Measurements from ENCODE around the gene FFAR4.

FFAR4 gene

DNA sequence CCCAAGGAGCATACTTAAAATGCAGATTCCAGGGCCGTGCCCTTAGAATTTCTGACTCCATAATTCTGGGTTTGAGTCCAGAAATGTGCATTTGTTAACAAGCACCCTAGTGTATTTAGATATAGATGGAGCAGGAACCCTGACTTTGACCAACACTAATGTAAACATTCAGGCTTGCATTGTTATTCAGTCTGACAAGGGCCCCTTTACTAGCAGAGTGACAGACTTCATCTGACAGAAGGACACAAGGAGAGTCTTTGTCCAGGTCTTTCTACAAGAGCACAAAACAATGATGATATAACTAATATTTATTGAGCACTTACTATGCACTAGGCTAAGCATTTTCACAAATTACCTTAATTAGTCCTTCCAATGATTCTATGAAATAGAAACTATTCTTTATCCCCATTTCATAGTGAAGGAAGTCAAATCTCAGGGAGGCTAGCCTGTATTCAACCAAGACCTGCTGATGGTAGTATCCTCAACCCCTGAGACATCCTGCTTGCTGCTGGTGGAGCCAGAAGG lies 30.7 kb downstream of the FFAR4 start:
- no peak for DNase-seq (ENCODE audit: low read depth in 2 of 2)
- TF ChIP-seq, protein P1, sequence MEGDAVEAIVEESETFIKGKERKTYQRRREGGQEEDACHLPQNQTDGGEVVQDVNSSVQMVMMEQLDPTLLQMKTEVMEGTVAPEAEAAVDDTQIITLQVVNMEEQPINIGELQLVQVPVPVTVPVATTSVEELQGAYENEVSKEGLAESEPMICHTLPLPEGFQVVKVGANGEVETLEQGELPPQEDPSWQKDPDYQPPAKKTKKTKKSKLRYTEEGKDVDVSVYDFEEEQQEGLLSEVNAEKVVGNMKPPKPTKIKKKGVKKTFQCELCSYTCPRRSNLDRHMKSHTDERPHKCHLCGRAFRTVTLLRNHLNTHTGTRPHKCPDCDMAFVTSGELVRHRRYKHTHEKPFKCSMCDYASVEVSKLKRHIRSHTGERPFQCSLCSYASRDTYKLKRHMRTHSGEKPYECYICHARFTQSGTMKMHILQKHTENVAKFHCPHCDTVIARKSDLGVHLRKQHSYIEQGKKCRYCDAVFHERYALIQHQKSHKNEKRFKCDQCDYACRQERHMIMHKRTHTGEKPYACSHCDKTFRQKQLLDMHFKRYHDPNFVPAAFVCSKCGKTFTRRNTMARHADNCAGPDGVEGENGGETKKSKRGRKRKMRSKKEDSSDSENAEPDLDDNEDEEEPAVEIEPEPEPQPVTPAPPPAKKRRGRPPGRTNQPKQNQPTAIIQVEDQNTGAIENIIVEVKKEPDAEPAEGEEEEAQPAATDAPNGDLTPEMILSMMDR (IDR thresholded peaks at IDR 0.05; ENCODE audit: low read depth, low read length), result no peak
- no peak overlapping the region for H3K4me3 ChIP-seq (replicated peaks in 1 of 2; ENCODE audit: low read depth in 2 of 2, low read length in 2 of 2)

DNA sequence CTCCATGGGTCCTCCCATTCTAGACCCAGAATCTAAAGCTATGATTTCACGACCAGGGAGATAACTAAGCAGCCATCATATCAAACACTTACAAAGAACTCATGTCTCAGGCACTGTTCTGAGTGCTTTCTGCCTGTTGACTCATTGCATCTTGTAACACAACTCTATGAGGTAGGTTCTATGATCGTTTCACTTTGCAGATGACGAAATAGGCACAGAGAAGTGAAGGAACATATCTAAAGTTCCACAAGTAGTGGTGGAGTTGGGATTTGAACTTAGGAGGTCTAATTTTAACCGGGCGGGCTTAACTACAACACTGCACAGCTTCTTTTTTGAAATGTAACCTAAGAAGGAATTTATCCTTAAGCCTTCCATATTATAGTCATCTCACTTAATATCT lies 31.7 kb downstream of the FFAR4 start:
- peak in 1 of 2 donors; percentile 37 for DNase-seq (ENCODE audit: low read depth in 2 of 2)
- H3K4me3 ChIP-seq (replicated peaks in 1 of 2; ENCODE audit: low read depth in 2 of 2, low read length in 2 of 2), result no peak overlapping the region
- TF ChIP-seq, protein P1 (IDR thresholded peaks at IDR 0.05; ENCODE audit: low read depth, low read length), result no peak

GRCh38 chr10:93599335-93599734 lies 32.9 kb downstream of the FFAR4 start:
- DNase-seq (ENCODE audit: low read depth in 2 of 2), result no peak
- H3K4me3 ChIP-seq (replicated peaks in 1 of 2; ENCODE audit: low read depth in 2 of 2, low read length in 2 of 2), result no peak overlapping the region
- TF ChIP-seq, protein P1 (IDR thresholded peaks at IDR 0.05; ENCODE audit: low read depth, low read length), result no peak

- H3K4me3 ChIP-seq (replicated peaks in 1 of 2; ENCODE audit: low read depth in 2 of 2, low read length in 2 of 2), result no peak overlapping the region
- DNase-seq (ENCODE audit: low read depth in 2 of 2), result no peak
- TF ChIP-seq, protein P1 (IDR thresholded peaks at IDR 0.05; ENCODE audit: low read depth, low read length), result no peak
Measured at GRCh38 chr10:93599778-93600177, 33.3 kb downstream of the FFAR4 start.

- peak overlapping the region in 1 of 2 donors; percentile 26 for H3K4me3 ChIP-seq (replicated peaks in 1 of 2; ENCODE audit: low read depth in 2 of 2, low read length in 2 of 2)
- TF ChIP-seq, protein P1 (IDR thresholded peaks at IDR 0.05; ENCODE audit: low read depth, low read length), result no peak
- peak; percentile 38 to 52 for DNase-seq (ENCODE audit: low read depth in 2 of 2)
Measured at GRCh38 chr10:93600446-93601145, 34.1 kb downstream of the FFAR4 start.

DNA sequence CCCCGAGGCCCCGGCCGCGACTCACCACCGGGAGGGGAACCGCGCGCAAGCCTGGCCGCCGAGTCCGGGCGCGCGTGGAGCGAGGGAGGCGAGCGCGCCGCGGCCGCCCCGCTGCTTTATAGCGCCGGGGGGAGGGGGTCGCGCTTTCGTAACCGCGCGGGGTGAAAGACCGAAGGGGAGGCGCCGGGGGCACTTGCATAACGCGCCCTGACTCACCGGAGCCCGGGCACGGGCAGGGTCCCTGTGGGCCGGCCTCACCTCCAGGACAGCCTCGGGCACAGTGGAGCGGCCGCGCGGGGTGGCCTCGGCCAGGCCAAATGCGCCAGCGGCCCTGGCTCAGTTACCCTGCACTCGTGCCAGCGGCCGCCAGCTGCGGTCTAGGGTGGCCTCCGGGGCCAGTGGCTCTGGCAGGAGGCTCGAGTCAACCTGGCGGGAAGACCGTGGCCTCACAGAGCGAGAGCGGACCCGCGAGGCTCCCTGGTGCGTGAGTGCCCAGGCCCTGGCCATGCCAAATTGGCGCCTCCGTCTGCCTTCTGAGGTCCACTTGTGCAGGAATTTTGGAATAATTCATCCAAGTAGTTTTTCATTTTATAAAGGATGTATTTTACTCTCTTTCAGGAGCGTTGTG lies 34.8 kb downstream of the FFAR4 start, which contains the start of gene RBP4:
Gene RBP4 (minus strand): TSS at position 90 of the 628 bp plus-strand sequence. CDS start 207 bp downstream, outside the sequence.
- DNase-seq (ENCODE audit: low read depth in 2 of 2), result peak; percentile 7 to 21
- H3K4me3 ChIP-seq (replicated peaks in 1 of 2; ENCODE audit: low read depth in 2 of 2, low read length in 2 of 2), result peak within 1 kb of the TSS; percentile 6 to 26
- TF ChIP-seq, protein P1 (IDR thresholded peaks at IDR 0.05; ENCODE audit: low read depth, low read length), result no peak
